Stimulated activated CD4-positive, alpha-beta T cell treated with anti-CD3 and anti-CD28 coated beads, TNF-alpha, amount 100 ng/mL, for 1 hour (primary cell): ENCODE results near the gene BBOX1.
"Not testable (repeated sequence)": the region's sequence is repeated elsewhere in the genome, so short reads cannot be mapped to it uniquely, and the experiment has no call there.

Experiments
- DNase-seq, 3 donors: peaks; one replicate each; pipeline ENCODE4 v3.0.0-alpha.2; 2020; ENCODE audit warnings: low read depth in 3 of 3, low spot score in 1 of 3

BBOX1 gene

DNA sequence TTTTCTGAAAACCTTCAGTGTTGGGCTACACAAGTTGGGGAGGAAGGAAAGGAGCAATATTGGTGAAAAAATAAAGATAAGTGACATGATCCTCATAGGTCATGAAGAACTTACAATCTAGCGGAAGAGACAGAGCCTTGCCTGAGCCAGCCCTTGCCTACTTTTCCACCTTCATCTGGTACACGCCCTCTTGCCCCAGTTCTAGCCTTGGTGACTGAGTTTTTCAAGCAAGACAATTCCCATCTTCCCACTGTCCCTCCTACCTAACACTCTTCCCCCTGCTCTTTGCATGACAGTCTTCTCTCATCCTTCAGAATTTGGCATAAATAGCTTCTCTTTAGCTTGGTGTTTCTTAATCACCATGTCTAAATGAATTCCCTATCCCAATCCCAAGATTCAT lies 42.6 kb downstream of the BBOX1 start:
- DNase-seq, result no peak

- DNase-seq, result no peak
Observed at GRCh38 chr11:27083782-27084181, 43.2 kb downstream of the BBOX1 start.

DNA sequence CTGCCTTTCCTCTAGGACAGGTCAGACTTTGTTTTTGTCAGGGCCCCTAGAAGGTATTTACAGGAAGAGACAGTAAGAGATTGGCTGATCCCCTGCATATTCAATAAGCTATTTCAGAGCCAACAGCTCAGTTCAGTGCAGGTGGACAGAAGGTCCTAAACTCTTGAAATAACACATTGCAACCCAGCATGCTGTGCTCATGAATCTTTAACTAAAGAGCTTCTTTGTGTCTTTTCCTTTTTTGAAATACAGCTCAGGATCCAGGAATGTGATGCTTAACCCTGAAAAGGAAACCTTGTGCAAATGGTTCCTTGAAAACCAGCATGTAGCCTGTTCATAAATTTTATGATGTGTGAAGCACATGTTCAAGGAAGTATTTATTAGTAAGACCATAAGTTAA lies 43.9 kb downstream of the BBOX1 start:
- DNase-seq, result no peak

DNA sequence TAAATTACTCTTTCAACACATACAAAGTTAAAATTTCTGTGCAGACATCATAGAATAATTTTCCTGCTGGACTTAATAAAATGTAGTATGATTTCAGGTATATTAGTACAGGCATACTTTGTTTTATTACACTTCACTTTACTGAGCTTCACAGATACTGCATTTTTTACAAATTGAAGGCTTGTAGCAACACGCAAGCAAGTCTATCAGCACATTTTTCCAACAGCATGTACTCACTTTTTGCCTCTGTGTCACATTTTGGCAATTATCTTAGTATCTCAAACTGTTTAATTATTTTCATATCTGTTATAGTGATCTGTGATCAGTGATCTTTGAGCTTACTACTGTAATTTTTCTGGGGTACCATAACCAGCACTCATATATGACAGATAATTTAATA lies 44.5 kb downstream of the BBOX1 start:
- no peak for DNase-seq

- no peak for DNase-seq
Observed at GRCh38 chr11:27085605-27086004, 45.0 kb downstream of the BBOX1 start.

GRCh38 chr11:27087432-27087831 lies 46.8 kb downstream of the BBOX1 start:
- no peak for DNase-seq

DNA sequence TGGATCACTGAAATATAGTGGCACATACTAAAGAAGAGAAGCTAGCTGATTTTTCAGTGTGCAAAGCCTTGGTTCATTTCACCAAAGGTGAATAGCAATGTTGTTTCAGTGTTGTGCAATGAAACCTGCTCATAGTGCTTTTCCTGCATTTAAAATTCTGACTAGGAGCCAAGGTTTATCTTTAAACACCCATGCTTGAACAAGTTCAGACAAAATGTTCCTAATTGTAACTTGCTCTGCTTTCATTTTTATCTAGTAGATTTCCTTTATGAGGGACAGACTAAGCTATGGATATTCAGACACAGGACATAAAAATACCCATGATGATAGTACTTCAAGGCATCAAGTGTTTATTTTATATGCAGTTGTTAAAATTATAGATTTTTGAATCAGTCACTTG lies 47.7 kb downstream of the BBOX1 start:
- no peak for DNase-seq

GRCh38 chr11:27089746-27090145 lies 49.1 kb downstream of the BBOX1 start:
- DNase-seq, result no peak

GRCh38 chr11:27090357-27090948 lies 49.8 kb downstream of the BBOX1 start:
- not testable (repeated sequence) for DNase-seq

- no peak for DNase-seq
Observed at GRCh38 chr11:27094120-27094519, 53.5 kb downstream of the BBOX1 start.

GRCh38 chr11:27095059-27095458 lies 54.4 kb downstream of the BBOX1 start:
- DNase-seq, result no peak

DNA sequence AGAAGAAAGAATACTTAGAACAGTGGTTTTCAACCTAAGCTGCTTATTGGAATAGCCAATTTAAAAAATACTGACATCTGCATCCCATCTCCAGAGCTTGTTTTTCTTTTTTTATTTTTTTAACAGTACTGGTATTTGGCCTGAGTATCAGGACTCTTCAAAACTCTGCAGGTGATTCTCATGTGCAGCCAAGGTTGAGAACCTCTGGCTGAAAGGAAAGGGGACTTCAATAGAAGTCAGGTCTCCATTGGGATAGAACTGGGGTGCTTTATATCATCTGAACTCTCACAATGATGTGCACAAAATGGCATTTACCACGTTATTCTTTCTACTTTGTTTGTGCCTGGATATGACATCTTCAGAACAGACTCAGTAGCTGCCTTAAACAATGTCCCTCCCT lies 55.3 kb downstream of the BBOX1 start:
- DNase-seq, result no peak

- no peak for DNase-seq
Observed at GRCh38 chr11:27097551-27097950, 56.9 kb downstream of the BBOX1 start.

GRCh38 chr11:27100534-27100933 lies 59.9 kb downstream of the BBOX1 start:
- no peak for DNase-seq

- no peak for DNase-seq
Observed at GRCh38 chr11:27107548-27107947, 66.9 kb downstream of the BBOX1 start.

DNA sequence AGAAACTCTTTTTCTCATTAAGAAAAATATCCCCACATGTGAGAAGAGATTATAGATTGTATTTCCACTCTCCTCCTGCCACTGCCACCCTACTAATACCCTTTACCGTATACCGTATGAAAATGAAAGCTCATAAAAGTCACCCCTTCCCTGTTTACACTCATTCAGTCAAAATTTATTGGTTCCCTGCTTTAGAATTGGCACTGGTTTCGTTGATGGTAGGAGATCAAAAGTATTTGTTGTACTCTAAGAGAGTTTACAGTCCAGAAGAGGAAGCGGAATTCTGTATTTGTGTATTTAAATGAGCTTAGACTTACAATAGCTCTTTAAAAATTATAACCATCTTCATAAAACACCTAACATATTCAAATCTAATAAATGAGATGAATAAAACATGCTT lies 68.2 kb downstream of the BBOX1 start:
- no peak for DNase-seq

DNA sequence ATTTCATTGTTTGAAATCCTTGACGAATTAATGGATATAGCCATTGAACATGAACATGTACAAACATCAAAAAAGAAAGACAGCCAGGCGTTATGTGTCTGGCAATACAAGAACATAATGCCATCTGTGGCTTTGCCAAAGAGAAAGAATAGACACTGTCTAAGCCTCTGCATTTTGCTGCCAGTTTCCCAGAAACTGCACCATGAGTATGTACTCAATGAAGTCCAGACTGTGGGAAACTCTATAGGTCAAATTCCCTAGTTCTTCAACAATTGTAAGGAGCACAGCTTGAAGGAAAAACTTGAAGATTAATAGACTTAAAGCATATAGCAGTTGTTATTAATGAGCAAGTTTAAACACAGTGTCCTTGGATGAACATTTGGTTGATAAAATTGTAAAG lies 71.3 kb downstream of the BBOX1 start:
- no peak for DNase-seq

GRCh38 chr11:27112946-27113345 lies 72.3 kb downstream of the BBOX1 start:
- DNase-seq, result no peak

DNA sequence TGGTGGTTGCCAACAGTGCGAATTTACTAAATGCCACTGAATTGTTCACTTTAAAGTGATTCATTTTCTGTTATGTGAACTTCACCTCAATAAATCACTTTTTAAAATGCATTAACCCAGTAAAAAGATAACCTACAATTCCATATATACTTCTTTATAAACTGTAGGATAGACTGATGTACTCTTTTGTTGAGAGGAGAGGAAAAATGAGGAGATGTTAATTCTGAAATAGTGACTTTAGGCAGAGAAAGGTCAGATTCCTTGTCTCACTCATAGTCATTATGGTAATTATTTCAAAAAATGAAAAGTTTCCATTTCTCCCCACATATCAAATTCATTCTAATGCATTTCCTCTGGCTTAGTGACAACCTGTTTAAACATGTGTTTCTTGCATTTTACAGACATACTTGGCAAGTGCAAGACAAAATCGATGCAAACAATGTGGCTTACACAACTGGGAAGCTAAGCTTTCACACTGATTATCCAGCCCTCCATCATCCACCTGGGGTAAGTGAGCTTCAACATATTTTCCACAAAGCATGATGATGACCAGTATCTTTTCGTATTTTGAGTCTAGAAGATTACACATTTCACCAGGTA lies 74.5 kb downstream of the BBOX1 start:
- no peak for DNase-seq

DNA sequence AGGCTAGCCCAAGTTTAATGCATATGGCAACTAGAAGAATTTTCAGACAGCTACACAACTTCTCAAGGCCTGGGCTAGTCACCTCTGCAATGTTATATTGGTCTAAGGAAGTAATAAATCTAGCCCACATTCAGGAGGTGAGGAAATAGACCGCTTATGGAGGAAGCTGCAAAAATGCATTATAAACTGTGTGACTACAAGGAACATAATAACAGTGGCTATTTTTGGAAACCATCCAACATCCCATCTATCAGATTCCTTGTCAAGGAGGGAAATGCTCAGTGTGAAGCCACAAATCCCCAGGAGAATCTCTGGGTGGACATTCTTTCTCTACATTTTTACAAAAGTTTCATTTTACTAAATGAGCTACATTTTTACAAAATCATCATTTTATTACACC lies 76.1 kb downstream of the BBOX1 start:
- no peak for DNase-seq

DNA sequence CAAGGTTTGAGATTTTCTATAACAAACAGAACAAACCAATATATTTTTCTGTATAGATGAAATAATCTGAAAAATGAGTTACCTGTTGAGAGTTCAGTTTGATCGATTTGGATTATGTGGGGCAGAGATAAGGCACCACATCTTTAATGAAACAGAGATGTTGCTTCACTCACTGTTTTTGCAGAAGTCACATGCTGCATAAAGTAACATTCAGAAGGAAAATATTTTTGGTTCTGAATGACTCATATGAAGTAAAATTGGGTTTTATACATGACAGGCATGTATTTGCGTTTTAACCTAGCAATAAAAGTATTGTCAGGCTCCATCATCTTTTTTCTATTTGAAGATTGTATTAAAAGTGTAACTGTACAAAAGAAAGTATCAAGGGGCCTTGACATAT lies 77.8 kb downstream of the BBOX1 start:
- no peak for DNase-seq

- DNase-seq, result no peak
Observed at GRCh38 chr11:27118949-27119348, 78.3 kb downstream of the BBOX1 start.

- DNase-seq, result no peak
Observed at GRCh38 chr11:27119396-27119795, 78.8 kb downstream of the BBOX1 start.
